Keratinocyte (primary cell): Measurements from ENCODE around the gene COX8C. TPM values are rescaled to one million over a fixed set of nuclear protein-coding genes. Genes with fewer than 3 reads are reported as not detected.

Experiments used
- DNase-seq: peaks from one replicate; pipeline ENCODE4 v3.0.0-alpha.2; 2011; ENCODE audit warnings: low read depth, missing footprints, low spot score
- FAIRE-seq: peaks from 2 replicates; lab custom pipeline; 2011; peaks lifted over from hg19 to GRCh38; lab: Jason Lieb, UNC
- H2AFZ ChIP-seq: 2 replicates; pipeline ENCODE4 v1.6.0; 2012; ENCODE audit warnings: low read length, control low read depth, inconsistent platforms; ENCODE audit not compliant: control insufficient read depth
- H3K27ac ChIP-seq: 2 replicates; pipeline ENCODE4 v1.5.1; 2011; ENCODE audit warnings: low read length; ENCODE audit not compliant: control insufficient read depth, insufficient read depth
- H3K27me3 ChIP-seq: 3 replicates; pipeline ENCODE4 v1.6.0; 2011; ENCODE audit warnings: low read length; ENCODE audit not compliant: control insufficient read depth, insufficient read depth; ENCODE audit errors: extremely low read depth
- H3K36me3 ChIP-seq, 2 experiments: 2 replicates in 1 of 2; 3 replicates in 1 of 2; pipeline ENCODE4 v1.5.1; 2011; ENCODE audit warnings: low read length in 2 of 2, mild to moderate bottlenecking in 1 of 2; ENCODE audit not compliant: control insufficient read depth in 2 of 2, insufficient read depth in 2 of 2; ENCODE audit errors: extremely low read depth in 1 of 2
- H3K4me1 ChIP-seq: 3 replicates; pipeline ENCODE4 v1.5.1; 2011; ENCODE audit warnings: low read length; ENCODE audit not compliant: control insufficient read depth, insufficient read depth; ENCODE audit errors: extremely low read depth
- H3K4me2 ChIP-seq: 3 replicates; pipeline ENCODE4 v1.6.0; 2011; ENCODE audit warnings: low read depth, low read length; ENCODE audit not compliant: control insufficient read depth, insufficient read depth; ENCODE audit errors: extremely low read depth
- H3K4me3 ChIP-seq, 3 experiments: fragments of 200-600 bp in 1 of 3; sonication (generic) in 1 of 3; 2 replicates in 2 of 3; 3 replicates in 1 of 3; pipeline ENCODE4 v1.5.1; 2011 to 2016; ENCODE audit warnings: low read length in 3 of 3, mild to moderate bottlenecking in 3 of 3, control low read depth in 2 of 3, inconsistent platforms in 1 of 3, low read depth in 1 of 3, mixed read lengths in 1 of 3, mixed run types in 1 of 3, moderate library complexity in 1 of 3; ENCODE audit not compliant: control insufficient read depth in 2 of 3, insufficient read depth in 2 of 3; ENCODE audit errors: extremely low read depth in 1 of 3
- H3K79me2 ChIP-seq: 2 replicates; pipeline ENCODE4 v1.6.0; 2012; ENCODE audit warnings: low read length; ENCODE audit not compliant: control insufficient read depth, insufficient read depth
- H3K9ac ChIP-seq: 3 replicates; pipeline ENCODE4 v1.6.0; 2011; ENCODE audit warnings: low read length; ENCODE audit not compliant: control insufficient read depth, insufficient read depth; ENCODE audit errors: extremely low read depth
- H3K9me1 ChIP-seq: 3 replicates; pipeline ENCODE4 v1.6.0; 2011; ENCODE audit warnings: low read length; ENCODE audit not compliant: control insufficient read depth, insufficient read depth; ENCODE audit errors: extremely low read depth
- H3K9me3 ChIP-seq: 2 replicates; pipeline ENCODE4 v1.5.1; 2012; ENCODE audit warnings: low read depth, low read length; ENCODE audit not compliant: control insufficient read depth
- H4K20me1 ChIP-seq: 3 replicates; pipeline ENCODE4 v1.6.0; 2011; ENCODE audit warnings: low read length; ENCODE audit not compliant: control insufficient read depth, insufficient read depth; ENCODE audit errors: extremely low read depth
- EZH2 ChIP-seq: IDR thresholded peaks from one replicate; pipeline ENCODE4 v1.6.1; 2012; ENCODE audit warnings: inconsistent platforms, mild to moderate bottlenecking, low read length, moderate library complexity
- dilution Hi-C: fragments of 300-500 bp; cut with MboI; formaldehyde crosslinking; loops from one replicate; pipeline ENCODE4 v1.7.0; 2020; ENCODE audit warnings: low sequenced_read_pairs; ENCODE audit not compliant: extremely low pct_ligation_motif_present
- polyA plus RNA-seq, 5 experiments: library from polyadenylated mRNA; depleted of rRNA in 3 of 5; stranded (reverse) in 3 of 5; stranded (forward) in 1 of 5; unstranded in 1 of 5; fragments of >200 nt; gene quantifications; 1 replicate in 1 of 5; 2 replicates in 3 of 5; 3 replicates in 1 of 5; pipeline versions ENCODE4 v1.2.1 to v1.2.3, GENCODE V29; 2011 to 2012; ENCODE audit warnings: missing spikeins in 2 of 5, low read depth in 1 of 5, low replicate concordance in 1 of 5
- TF ChIP-seq, protein P1 (sequence below), 3 experiments: IDR thresholded peaks in 1 of 3; conservative IDR thresholded peaks in 1 of 3; optimal IDR thresholded peaks in 1 of 3; 2 replicates in 2 of 3; 3 replicates in 1 of 3; pipeline versions ENCODE3 to v1.5.1; 2011; ENCODE audit warnings: low read length in 3 of 3, mild to moderate bottlenecking in 3 of 3, moderate library complexity in 2 of 3, control low read depth in 1 of 3, inconsistent platforms in 1 of 3; ENCODE audit not compliant: insufficient read depth in 2 of 3; ENCODE audit errors: extremely low read depth in 1 of 3

COX8C gene
- polyA plus RNA-seq, 1 donor (not counting 4 experiments of a cell fraction or from before 2014, with no cell fraction given), result not detected

DNA sequence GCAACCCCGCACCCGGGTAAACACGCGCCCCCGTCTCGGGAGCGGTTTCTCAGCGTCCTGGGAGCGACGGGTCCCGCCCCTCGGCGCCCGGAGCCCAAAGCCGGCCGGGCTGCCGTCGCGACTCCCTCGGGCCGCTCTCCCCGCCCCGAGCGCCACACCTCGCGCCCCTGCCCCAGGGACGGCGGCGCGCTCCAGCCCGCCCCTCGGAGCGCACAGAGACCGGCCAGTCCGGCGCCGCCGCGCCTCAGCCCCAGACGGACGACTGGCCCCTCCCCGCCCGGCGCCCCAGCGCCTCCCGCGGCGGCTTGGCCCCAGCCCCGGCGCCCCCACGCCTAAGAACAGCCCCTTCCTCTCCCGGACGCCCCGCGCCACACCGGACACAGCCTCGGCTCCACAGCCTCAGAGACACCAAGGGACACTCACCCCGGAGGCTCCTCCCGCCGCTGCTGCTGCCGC is 14.6 kb upstream of the COX8C start:
- Histone ChIP-seq H3K9ac (peak overlapping the region; percentile 84), H3K4me1 (peaks cover 18% of the 10 kb centered on the region), H3K9me1 (no peaks in the 10 kb centered on the region), H3K4me3 (peak overlapping the region; percentile 81 to 95 (median 86)), H3K4me2 (peak overlapping the region; percentile 78), H3K27me3 (no peaks in the 10 kb centered on the region), H3K36me3 (peaks cover 0 to 5% of the 10 kb centered on the region in 2 experiments), H4K20me1 (no peaks in the 10 kb centered on the region), H3K9me3 (no peaks in the 10 kb centered on the region), H2AFZ (peak overlapping the region; percentile 54), H3K27ac (peak overlapping the region; percentile 78), H3K79me2 (peaks cover 58% of the 10 kb centered on the region)
- DNase-seq (no peak), FAIRE-seq (no peak)
- no peak for TF ChIP-seq EZH2
- TF ChIP-seq, protein P1, sequence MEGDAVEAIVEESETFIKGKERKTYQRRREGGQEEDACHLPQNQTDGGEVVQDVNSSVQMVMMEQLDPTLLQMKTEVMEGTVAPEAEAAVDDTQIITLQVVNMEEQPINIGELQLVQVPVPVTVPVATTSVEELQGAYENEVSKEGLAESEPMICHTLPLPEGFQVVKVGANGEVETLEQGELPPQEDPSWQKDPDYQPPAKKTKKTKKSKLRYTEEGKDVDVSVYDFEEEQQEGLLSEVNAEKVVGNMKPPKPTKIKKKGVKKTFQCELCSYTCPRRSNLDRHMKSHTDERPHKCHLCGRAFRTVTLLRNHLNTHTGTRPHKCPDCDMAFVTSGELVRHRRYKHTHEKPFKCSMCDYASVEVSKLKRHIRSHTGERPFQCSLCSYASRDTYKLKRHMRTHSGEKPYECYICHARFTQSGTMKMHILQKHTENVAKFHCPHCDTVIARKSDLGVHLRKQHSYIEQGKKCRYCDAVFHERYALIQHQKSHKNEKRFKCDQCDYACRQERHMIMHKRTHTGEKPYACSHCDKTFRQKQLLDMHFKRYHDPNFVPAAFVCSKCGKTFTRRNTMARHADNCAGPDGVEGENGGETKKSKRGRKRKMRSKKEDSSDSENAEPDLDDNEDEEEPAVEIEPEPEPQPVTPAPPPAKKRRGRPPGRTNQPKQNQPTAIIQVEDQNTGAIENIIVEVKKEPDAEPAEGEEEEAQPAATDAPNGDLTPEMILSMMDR (optimal IDR thresholded peaks at IDR 0.05 in 1 of 3, IDR thresholded peaks at IDR 0.05 in 1 of 3, conservative IDR thresholded peaks at IDR 0.05 in 1 of 3; ENCODE audit: extremely low read depth in 1 of 3, insufficient read depth in 2 of 3, low read length in 3 of 3), result no peak
- dilution Hi-C loops, result no loop called here

DNA sequence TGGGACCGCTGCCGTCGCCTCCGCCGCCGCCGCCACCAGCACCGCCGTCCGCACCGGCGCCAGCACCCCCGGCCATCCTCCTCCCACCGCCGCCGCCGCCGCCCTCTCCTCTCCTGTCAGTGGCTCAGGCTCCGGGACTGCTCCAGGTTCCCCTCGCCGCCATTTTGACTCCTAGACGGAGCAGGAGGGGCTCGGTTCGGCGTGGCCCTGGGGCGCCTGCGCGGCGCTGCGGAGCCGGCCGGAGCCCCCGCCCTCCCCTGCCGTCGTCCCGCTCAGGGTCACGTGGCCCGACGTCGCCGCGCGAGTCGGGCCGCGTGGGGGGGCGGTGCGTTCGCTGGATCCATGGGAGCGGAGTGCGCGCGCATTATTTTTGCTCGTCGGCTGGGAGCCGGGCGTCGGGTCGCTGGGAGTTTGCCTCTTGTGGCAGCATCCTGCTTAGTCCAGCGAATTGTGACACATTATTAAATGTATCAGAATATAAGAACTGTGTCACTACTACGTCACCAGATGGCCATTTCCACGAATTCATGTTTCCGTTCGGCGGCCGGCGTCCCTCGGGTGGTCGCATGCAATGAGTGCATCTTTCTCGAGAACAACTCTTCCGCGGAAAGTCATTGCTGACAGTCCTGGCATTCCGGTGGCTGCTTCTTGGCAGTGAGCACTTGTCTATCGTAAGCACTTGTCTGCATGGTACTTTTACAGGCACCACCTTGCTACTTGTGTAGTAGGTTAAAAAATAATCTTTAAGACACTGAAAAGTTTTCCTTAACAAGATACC is 13.9 kb upstream of the COX8C start, which contains the start of gene BTBD7:
TSS of gene BTBD7 (minus strand) at position 184 of the 778 bp plus-strand sequence. CDS start 36,985 bp downstream, outside the sequence.
- Histone ChIP-seq H2AFZ (peak within 1 kb of the TSS; percentile 96), H3K4me2 (peak within 1 kb of the TSS; percentile 96), H3K4me1 (peaks cover 18% of the 10 kb centered on the region), H3K9ac (peak within 1 kb of the TSS; percentile 84), H3K9me1 (no peaks in the 10 kb centered on the region), H3K27ac (peak within 1 kb of the TSS; percentile 78), H3K36me3 (peaks cover 0 to 5% of the 10 kb centered on the region in 2 experiments), H3K79me2 (peaks cover 52% of the 10 kb centered on the region), H3K4me3 (peak within 1 kb of the TSS; percentile 81 to 95 (median 86)), H4K20me1 (no peaks in the 10 kb centered on the region), H3K9me3 (no peaks in the 10 kb centered on the region), H3K27me3 (no peaks in the 10 kb centered on the region)
- FAIRE-seq, result no peak
- TF ChIP-seq, protein P1 (optimal IDR thresholded peaks at IDR 0.05 in 1 of 3, IDR thresholded peaks at IDR 0.05 in 1 of 3, conservative IDR thresholded peaks at IDR 0.05 in 1 of 3; ENCODE audit: extremely low read depth in 1 of 3, insufficient read depth in 2 of 3, low read length in 3 of 3), result peak in 1 of 3 experiments; percentile 36
- no peak for TF ChIP-seq EZH2
- dilution Hi-C loops, result no loop called here
- DNase-seq, result peak; percentile 57
